Inflammatory macrophage (primary cell): Measurements from ENCODE around the gene TMEM258.

Source experiments
- DNase-seq, 2 donors: peaks; one replicate each; pipeline ENCODE4 v3.0.0-alpha.2; 2020 to 2022
- total RNA-seq, 18 experiments: gene quantifications; one replicate each; lab custom pipeline; 2026; ENCODE audit warnings: mixed read lengths in 6 of 18, inconsistent platforms in 2 of 18; lab: John Stamatoyannopoulos, UW

The TMEM258 gene
- 16.2 to 35.6 (median 24.1) reads per million in 18 experiments for total RNA-seq

DNA sequence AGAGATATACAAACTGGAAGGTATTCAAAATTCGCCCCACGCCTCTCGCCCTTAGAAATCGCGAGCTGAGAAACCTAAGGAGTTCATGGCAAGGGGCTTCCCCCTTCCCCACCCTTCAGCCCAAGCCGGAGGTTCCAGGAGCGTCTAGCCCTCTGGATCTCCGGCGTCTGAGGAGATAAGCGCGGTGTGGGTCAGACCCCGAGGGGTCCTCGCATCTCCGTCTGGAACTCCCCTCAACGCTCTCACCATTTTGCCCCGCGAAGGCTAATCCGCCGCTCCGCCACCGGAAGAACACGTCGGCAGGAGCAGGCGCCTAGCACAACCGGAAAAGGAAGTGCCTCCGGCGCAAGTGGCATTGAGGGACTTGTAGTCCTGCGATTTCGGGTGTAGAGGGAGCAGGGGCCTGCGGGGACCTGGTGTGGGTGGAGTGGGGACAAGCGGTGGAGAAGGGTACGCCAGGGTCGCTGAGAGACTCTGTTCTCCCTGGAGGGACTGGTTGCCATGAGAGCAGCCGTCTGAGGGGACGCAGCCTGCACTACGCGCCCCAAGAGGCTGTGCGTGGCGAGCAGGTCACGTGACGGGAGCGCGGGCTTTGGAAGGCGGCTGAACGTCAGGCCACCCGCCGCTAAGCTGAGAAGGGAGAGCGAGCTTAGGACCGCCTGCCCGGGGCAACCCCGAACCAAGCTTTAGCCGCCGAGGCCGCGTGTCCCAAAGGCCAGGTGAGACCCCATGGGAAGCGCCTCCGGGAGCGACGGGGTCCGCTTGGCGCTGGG lies at the start of gene TMEM258, which contains the start of gene FEN1:
TMEM258 (minus strand) TSS at position 290 of the 773 bp plus-strand sequence; CDS start at position 249, 41 bp downstream.
FEN1 (plus strand) TSS at position 602 of the 773 bp plus-strand sequence. CDS start 2,451 bp downstream, outside the sequence.
- DNase-seq, result peak; percentile 86 to 93

DNA sequence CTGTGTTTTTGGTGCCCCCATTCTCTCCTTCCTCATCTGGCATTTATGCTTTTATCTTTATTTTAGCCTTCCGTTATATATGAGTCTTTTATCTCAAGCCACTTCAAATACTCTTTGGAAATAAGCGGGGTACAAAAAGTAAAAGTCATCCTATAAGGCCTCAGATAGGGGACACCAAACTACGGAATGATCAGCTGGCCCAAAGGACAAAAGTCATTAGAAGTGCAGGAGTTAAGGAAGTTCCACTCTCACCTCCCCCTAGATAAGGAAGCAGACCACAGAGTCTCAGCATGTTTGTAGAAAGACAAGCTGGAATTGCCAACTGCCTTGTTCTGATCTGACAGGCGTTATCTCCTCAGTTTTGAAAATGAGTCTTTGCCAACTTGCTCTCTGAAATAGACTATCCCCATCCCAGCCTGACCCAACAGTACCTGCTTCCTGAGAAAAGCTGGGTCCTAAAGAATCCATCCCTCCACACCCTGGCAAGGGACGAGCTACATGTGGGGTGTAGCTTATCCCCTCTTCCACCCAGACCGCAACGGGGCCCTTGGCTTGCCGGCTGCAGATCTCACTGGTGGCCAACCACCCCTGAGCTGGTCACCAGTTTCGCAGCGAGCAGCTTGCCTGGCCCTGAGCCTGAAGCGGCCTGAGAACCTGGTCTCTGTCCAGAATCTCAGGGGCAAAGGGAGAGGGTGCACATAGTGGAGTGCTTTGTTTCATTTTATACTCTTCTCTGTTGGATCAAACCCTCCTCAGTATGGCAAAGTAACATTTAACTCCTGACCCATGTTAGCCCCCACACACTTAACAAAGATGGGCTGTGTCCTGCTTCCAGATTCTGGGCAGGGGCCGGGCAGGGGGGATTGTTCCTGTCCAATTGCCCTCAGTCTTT lies 49.5 kb upstream of the TMEM258 start:
- no peak for DNase-seq

DNA sequence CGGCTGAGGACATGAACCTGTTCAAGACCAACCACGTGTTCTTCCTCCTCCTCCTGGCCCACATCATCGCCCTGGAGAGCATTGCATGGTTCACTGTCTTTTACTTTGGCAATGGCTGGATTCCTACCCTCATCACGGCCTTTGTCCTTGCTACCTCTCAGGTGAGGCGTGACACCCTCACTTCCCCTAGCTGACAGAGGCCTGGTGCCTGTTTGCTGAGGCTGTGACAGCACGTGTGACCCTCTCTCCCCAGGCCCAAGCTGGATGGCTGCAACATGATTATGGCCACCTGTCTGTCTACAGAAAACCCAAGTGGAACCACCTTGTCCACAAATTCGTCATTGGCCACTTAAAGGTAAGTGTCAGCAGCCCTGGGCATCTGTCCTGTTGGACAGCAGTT lies 48.0 kb upstream of the TMEM258 start:
- no peak for DNase-seq

DNA sequence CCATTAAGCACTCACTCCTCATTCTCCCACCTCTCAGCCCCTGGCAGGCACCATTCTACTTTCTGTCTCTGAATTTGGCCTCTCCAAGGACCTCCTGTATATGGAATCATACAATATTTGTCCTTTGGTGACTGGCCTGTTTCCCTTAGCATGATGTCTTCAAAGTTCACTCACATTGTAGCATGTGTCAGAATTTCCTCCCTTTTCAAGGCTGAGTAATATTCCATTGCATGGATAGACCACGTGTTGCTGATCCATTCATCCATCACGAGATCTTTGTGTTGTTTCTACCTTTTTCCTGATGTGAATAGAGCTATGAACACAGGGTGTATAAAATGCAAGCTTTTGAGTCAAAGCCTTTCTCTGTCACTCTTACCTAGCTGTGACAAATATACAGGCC lies 47.3 kb upstream of the TMEM258 start:
- DNase-seq, result no peak

DNA sequence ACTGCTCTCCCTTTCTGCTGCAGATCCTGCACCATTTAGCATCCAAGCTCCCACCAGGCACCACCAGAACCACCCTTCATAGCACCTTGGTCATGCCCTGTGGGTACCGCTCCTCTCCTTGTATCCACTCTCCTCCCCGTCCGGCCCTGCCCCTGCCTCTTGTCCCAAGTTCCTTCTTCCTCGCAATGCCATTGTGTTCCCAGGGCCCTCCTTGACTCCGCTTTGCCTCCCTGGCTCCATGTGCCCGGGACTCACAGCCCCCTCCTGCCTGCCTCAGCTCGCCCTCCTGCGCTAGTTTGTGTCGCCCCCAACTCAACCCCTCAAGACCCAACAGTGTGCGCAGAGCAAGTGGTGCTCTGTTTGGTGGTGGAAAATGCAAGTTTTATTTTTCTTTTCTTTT lies 46.5 kb upstream of the TMEM258 start:
- no peak for DNase-seq

DNA sequence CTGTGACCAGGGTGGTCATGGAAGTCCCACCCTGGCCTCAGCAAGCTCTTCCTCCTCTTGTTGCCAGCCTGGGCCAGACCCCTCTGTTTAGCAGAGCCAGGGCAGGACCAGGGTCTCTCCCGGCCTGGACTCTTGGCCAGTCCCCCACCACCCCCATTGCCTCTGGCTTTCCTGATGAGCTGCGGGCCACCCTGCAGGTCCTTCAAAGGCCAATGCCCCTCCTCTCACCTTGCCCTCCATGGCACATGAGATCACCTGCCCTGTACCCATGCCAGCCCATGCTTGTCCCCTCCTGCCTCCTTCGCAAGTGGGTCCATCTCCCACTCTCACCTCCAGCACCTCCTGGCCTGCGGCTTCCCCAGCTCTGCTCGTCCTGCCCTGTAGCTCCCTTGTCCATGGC lies 46.1 kb upstream of the TMEM258 start:
- no peak for DNase-seq

DNA sequence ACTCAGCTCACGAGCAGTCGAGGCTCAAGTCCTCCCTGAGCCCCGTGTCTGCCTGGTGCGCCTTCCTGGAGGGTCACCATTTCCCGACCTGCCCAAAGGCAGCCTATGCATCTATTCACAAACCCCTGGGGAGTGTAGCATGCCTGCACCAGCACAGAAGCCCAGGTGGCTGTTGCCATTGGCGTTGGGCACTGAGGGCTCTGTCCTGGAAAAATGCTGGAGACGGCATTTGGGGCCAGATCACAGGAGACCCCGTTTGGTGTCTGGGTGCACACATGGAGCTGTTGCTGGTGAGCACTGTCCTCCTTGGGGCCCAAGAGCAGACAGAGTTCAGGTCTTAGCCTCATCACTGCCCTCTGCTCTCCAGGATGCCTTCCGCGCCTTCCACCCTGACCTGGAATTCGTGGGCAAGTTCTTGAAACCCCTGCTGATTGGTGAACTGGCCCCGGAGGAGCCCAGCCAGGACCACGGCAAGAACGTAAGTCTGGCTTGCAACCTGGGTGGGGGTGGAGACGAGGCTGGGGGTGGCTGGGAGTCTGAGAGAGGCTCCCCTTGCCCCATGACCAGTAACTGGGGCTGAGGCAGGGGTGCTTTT lies 45.1 kb upstream of the TMEM258 start:
- DNase-seq, result no peak

DNA sequence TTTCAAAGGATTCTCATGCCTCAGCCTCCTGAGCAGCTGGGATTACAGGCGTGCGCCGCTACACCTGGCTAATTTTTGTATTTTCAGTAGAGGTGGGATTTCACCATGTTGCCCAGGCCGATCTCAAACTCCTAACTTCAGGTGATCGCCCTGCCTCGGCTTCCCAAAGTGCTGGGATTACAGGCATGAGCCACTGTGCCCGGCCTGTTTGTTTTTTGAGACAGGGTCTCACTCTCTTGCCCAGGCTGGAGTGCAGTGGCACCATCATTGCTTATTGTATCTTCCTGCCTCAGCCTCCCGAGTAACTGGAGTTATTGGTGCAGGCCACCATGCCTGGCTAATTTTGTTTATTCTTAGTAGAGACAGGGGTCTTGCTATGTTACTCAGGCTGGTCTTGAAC lies 43.8 kb upstream of the TMEM258 start:
- no peak for DNase-seq

DNA sequence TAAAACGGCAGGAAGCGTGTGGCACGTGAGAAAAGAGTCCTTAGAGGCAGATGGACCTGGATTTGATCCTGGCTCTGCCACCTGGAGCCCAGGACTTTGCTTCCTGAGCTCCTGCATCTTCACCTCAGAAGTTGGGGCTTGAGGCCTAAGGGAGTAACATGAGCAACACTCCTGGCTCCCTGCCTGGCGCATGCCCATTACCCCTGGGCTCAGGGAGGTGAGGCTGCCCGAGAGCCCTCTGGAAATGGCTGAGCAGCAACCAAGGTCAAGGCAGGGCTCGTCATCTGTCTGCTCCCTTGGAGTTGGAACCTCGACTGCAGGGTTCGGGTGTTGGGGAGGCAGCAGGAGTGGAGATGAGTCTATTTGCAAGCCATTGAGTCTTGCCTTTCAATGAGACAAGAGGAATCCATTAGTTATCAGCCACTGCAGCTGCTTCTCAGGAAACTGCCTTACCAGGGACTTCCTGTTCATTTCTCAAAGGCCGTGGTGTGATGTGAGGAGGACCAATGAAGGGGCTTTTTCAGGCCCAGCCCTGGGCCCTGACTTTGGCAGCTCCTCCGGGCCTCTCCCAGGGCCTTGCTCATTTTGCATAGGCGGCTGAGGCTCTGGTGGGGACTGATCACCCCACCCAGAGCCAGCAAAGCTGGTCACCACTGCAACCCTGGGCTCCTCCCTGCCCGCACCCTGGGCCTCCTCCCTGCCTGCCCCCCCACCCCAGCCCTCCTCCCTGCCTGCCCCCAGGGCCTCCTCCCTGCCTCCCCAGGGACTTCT lies 42.1 kb upstream of the TMEM258 start:
- DNase-seq, result peak; percentile 54 to 85

DNA sequence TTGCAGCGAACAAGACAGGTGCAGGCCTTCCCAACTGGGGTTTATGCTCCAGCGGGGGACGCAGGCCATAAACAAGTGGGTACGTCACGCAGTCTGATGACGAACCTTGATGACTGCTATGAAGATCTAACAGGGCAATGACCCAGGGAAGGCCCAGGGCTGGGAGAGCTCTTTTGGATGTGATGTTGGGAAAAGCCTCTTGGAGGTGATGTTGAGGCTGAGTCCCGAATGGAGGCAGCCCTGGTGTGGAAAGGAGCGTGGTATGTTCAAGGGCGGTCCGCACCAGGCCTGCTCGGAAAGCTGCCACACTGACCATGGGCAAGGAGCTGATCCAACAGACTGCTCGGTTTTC lies 41.5 kb upstream of the TMEM258 start:
- no peak for DNase-seq

DNA sequence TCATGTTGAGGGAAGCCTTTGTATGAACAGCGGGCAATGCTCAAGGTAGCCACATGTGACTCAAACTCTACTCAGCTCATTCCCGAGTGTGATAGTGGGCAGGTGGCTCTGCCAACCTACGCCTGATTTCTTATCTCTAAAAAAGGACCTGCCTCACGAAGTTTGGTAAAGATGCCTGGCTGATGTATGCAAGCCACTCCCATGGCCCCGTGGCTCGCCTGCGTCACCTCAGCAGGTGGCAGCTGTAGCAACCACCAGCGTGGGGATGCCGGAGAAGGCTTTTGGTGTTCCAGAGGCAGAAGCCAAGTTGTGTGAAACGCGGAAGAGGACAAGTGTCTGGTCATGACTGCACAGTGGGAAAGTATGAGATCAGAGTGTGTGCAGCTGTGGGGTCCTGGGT lies 41.1 kb upstream of the TMEM258 start:
- no peak for DNase-seq

DNA sequence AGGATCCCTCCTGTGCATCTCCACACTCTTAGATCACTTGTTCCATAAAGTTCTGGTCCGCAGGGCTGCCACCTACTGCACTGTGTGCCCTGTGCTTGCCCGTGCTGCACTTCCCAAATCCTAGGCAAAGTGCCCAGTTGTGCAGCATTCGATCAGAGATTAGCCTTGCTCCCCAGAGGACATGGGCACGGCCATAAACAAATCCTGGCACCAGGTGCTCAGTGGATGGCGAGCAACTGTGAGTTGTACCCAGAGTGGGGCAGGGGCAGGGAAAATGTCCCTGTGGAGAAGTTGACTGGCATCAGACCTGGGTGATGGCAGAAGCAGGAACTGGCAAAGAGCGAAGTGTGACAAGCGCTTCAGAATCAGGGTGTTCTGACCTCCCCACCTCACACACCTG lies 40.4 kb upstream of the TMEM258 start:
- no peak for DNase-seq

DNA sequence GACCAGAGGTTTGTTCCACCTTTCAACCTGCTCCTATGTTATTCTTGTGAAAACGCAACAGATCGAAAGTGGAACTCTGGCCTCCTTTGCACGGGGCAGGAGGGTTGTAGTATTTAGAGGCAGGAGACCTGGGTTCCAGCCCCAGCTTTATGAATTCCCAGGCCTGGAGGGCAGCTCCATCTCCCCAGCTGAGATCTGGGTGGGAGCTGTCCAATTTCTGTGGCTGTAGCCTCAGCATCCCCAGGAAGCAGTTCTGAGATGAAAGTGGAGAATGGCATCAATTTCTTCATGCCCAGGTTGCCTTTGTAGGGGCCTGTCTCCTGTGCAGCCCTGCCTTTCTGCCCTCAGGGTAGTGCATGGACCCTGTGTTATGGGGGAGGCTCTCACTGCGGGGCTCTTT lies 39.8 kb upstream of the TMEM258 start:
- DNase-seq, result no peak

DNA sequence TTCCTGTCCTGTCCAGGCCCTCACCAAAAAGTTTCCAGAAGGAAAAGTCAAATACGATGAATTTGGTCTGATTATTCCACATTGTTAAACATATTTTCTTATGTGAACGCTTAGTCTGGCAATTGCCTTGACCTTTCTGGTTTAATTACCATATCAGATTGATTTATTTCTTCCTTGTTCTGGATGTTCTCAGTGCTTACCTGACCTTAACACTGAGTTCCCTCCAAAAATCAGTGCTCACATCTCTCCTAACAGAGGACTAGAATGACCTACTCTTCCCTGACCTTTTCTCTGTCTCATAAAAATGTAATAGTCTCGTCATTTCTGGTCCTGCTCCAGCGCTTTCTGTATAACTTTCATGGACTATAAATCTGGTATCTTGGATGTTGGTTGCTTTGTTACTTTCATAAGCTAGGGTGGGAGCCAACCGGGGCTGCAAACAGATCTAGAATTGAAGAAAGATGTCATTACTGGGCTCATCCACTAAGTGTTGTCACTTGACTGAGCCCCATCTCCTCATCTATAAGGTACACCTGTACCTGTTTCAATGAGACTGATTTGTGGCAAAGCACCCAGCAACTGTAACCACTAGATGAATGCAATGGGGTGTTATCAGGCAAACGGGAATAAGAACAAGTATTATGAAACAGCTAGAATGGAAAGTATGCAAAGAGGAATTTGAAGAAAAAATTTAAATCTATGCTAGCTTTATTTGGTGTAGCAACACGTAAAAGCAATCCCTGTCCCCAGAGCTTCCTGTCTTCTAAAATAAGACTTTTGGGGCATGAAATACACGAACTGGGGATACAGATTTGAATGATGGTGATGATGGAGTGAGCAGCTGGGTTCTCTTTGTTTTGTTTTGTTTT lies 38.1 kb upstream of the TMEM258 start:
- DNase-seq, result peak in 1 of 2 donors; percentile 30

DNA sequence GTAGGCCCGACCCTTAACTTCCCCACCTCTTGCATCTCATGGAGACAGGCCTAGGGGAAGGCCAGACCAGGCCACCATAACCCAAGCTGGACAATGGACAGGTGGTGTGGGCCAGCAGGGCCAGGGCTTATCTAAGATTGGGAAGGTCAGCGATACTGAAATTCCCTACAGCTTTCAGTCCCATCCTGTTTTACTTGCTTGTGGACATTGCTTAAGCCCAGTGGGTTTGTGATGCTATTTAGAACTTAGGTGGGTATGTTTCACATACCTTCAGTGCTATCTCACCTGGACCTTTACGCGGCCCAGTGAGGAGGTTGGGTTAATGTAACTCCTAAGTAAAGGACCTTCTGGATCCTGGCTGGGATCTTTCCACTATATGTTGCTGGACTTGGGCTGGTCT lies 37.4 kb upstream of the TMEM258 start:
- DNase-seq, result no peak

DNA sequence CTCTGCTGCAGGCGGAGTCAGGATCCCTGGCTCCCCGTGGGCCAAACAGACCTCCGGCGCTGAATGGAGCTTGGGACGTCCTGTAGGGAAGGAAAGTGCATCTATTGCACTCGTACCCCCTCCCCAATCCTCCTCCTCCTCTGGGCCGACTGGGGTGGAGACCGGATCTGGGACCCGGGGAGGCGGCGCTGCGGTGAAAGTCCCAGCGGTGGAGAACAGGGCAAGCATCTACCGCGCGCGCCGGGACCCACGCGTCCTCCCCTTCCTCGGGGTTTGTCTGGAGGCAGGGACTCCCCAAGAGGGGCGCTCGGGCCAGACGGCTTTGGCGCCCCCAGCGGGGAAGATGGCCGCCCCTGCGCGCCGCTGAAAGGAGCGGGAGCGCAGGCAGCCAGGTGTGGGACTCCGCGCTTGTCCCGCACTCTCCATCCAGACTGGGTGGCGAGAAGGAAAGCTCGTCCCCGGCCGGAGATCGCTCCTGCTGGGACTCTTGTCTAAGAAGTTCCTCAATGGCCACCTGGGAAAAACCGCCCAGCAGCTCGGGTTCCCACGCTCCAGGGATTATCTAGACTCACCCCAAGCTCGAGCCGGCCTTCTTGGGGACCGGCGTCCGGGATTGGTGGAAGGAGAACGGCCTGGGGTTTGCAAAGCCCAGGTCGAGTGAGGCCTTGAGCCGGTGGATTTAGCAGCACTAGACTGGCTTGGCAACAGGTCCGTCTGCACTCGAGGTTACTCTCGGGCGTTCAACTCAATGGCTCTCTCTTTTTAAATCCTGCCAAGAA lies 36.4 kb upstream of the TMEM258 start:
- peak in 1 of 2 donors; percentile 10 for DNase-seq

DNA sequence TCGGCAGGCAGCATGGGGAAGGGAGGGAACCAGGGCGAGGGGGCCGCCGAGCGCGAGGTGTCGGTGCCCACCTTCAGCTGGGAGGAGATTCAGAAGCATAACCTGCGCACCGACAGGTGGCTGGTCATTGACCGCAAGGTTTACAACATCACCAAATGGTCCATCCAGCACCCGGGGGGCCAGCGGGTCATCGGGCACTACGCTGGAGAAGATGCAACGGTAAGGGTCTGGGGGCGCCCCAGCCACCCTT lies 35.9 kb upstream of the TMEM258 start:
- no peak for DNase-seq

DNA sequence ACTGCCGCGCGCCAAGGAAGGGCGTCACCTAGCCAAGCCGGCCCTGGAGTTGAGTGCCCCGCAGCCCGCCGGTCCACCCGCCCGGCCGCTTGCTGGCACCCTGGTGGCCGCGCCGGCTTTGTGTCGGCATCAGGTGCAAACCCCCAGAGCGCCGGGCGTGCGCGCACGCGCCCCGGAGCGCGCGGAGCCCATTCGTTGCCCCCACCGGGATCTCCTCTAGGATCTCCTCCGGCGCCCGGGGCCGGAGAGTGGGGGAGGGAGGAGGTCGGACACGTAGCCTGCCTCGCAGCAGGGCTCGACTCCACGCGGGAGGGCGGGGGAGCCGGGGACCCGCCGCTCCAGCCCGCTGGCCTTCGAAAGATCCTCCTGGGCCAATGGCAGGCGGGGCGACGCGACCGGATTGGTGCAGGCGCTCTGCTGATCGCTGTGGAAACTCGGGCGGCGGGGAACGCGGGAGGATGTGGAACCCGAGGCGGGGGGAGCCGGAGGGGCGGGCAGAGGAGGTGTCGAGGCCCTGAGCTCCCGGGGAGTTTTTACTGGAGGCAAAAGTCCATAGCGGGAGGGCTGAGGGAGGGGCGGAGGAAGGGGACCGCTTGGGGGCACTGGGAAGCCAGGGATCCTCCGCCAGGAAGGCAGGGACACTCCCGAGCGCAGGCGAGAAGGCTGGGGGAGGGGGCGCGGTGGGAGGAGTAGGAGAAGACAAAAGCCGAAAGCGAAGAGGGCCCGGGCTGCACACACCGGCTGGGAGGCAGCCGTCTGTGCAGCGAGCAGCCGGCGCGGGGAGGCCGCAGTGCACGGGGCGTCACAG lies 35.4 kb upstream of the TMEM258 start, which contains the start of gene FADS2:
FADS2 (plus strand) TSS at position 730 of the 808 bp plus-strand sequence. CDS start 91 bp downstream, outside the sequence.
- DNase-seq, result peak; percentile 94 to 95

DNA sequence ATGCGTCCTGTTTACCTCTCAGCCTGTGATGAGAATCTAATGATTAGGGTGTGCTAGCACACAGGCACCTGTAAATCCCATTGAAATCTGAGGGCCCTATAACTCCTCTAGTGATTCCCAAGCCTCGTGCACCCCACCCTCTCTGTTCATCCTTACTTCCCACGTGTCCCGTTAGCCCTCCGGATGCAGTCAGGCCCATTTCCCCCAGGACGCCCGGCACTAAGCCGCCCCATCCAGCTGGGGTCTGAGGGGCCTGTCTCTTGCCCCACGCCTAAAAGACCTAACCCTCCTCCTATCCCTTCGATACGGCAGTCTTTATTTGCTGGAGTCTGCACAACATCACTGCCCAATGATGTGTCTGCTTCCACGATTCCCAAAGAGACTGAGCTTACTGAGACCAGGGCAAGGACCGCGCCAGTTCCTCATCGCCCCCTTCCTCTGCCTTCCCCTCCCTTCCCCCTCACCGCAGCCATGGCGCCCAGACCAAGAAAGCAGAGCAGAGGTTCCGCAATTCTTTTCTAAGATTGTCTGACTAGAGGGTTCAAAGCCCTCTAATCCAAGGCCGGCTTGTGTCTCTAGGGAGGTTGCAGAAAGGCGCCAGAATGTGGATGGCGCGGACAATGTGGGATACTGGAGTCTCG lies 34.7 kb upstream of the TMEM258 start:
- peak; percentile 67 to 74 for DNase-seq
